ENCODE results near the gene BPIFB4.

Gene BPIFB4

GRCh38 chr20:33059741-33060390 lies 19.6 kb upstream of the BPIFB4 start:
- in situ Hi-C loops (cut with MboI; ENCODE audit: low sequenced_read_pairs): no loop called here

- in situ Hi-C loops (cut with MboI; ENCODE audit: low sequenced_read_pairs): no loop called here
Observed at GRCh38 chr20:33061658-33062028, 17.8 kb upstream of the BPIFB4 start.

- in situ Hi-C loops (cut with MboI; ENCODE audit: low sequenced_read_pairs): no loop called here
Observed at GRCh38 chr20:33062105-33062824, 17.2 kb upstream of the BPIFB4 start.

GRCh38 chr20:33062825-33063149 lies 16.7 kb upstream of the BPIFB4 start:
- in situ Hi-C loops (cut with MboI; ENCODE audit: low sequenced_read_pairs): no loop called here

- in situ Hi-C loops (cut with MboI; ENCODE audit: low sequenced_read_pairs): no loop called here
Observed at GRCh38 chr20:33063271-33063670, 16.2 kb upstream of the BPIFB4 start.

GRCh38 chr20:33064572-33065287 lies 14.7 kb upstream of the BPIFB4 start:
- in situ Hi-C loops (cut with MboI; ENCODE audit: low sequenced_read_pairs): no loop called here

GRCh38 chr20:33065785-33066184 lies 13.7 kb upstream of the BPIFB4 start:
- in situ Hi-C loops (cut with MboI; ENCODE audit: low sequenced_read_pairs): no loop called here

GRCh38 chr20:33067806-33068205 lies 11.6 kb upstream of the BPIFB4 start:
- in situ Hi-C loops (cut with MboI; ENCODE audit: low sequenced_read_pairs): no loop called here

- in situ Hi-C loops (cut with MboI; ENCODE audit: low sequenced_read_pairs): no loop called here
Observed at GRCh38 chr20:33068251-33068939, 11.0 kb upstream of the BPIFB4 start.

GRCh38 chr20:33069673-33070072 lies 9.8 kb upstream of the BPIFB4 start:
- in situ Hi-C loops (cut with MboI; ENCODE audit: low sequenced_read_pairs): no loop called here

GRCh38 chr20:33070111-33071053 lies 9.1 kb upstream of the BPIFB4 start:
- in situ Hi-C loops (cut with MboI; ENCODE audit: low sequenced_read_pairs): no loop called here

GRCh38 chr20:33071198-33071597 lies 8.2 kb upstream of the BPIFB4 start:
- in situ Hi-C loops (cut with MboI; ENCODE audit: low sequenced_read_pairs): no loop called here

- in situ Hi-C loops (cut with MboI; ENCODE audit: low sequenced_read_pairs): no loop called here
Observed at GRCh38 chr20:33072362-33072761, 7.1 kb upstream of the BPIFB4 start.

GRCh38 chr20:33072813-33073212 lies 6.6 kb upstream of the BPIFB4 start:
- in situ Hi-C loops (cut with MboI; ENCODE audit: low sequenced_read_pairs): no loop called here

GRCh38 chr20:33074675-33075074 lies 4.8 kb upstream of the BPIFB4 start:
- in situ Hi-C loops (cut with MboI; ENCODE audit: low sequenced_read_pairs): no loop called here

- in situ Hi-C loops (cut with MboI; ENCODE audit: low sequenced_read_pairs): no loop called here
Observed at GRCh38 chr20:33075281-33075680, 4.2 kb upstream of the BPIFB4 start.

GRCh38 chr20:33076662-33077372 lies 2.6 kb upstream of the BPIFB4 start:
- in situ Hi-C loops (cut with MboI; ENCODE audit: low sequenced_read_pairs): no loop called here

GRCh38 chr20:33081411-33082154 lies 2.1 kb downstream of the BPIFB4 start:
- in situ Hi-C loops (cut with MboI; ENCODE audit: low sequenced_read_pairs): no loop called here

- in situ Hi-C loops (cut with MboI; ENCODE audit: low sequenced_read_pairs): no loop called here
Observed at GRCh38 chr20:33082546-33082945, 3.1 kb downstream of the BPIFB4 start.
